ENCODE data around the gene ARL3. TPM values are rescaled to one million over a fixed set of nuclear protein-coding genes. Genes with fewer than 3 reads are reported as not detected.
"Not testable (repeated sequence)": the region's sequence is repeated elsewhere in the genome, so short reads cannot be mapped to it uniquely, and the experiment has no call there.

Gene ARL3
- total RNA-seq, 1 donor from 2014 or later: 2.5 TPM

DNA sequence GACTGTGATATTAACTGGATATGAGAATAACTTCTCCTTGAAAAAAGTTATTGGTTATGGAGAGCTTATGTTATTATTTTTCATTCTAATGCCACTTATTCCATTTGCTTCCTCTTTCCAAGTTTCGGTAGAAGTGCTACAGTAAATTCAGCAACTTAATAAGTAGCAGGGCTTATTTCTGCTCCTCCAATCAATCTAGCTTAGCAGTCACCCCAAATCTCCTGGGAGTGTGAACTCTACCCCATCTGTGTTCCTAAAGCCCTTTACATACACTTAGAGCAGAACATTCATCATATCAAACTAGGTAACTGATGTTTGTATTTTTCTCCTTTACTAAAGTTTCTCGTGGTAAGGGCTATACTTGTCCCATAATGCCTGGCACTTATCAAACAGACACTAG lies 8.7 kb downstream of the ARL3 start:
- ATAC-seq: no peak

DNA sequence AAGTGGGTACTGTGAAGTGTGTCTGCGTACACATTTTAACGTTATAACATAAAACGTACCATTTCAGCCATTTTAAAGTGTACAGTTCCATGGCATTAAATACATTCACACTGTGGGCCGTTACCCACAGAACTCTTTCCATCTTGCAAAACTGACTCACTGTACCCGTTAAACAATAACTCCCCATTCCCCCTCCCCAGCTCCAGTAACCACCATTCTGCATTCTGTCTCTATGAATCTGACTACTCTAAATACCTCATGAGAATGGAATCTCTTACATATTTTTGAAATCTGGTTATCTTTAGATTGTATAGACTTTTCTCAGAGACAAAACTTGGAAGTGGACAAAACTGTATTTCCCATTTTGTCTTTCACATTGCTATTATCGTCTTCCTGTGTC lies 9.3 kb downstream of the ARL3 start:
- DNase-seq (ENCODE audit: low spot score): no peak
- no peak for ATAC-seq

More for the DNA sequence above, 8.7 kb downstream of the ARL3 start:
- DNase-seq (ENCODE audit: low spot score): no peak

DNA sequence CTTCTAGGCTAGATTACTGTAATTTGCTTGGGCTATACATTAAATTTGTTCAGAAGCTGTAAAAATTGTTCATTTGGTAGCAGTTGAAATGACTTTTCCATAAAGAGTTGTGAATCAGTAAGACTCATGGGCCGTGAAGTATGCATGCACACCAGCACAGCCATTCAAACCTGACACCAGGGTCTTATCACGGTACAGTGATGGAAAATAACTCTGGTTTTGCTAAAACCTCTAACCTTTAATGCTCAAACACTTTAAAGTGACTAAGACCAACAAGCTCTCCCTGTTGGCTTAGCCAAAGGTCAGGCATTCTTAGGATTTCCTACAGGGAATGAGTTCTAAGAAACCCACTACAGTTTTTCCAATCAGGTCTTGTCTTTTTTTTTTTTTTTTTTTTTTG lies 11.5 kb downstream of the ARL3 start:
- DNase-seq (ENCODE audit: low spot score) (no peak), ATAC-seq (no peak)

DNA sequence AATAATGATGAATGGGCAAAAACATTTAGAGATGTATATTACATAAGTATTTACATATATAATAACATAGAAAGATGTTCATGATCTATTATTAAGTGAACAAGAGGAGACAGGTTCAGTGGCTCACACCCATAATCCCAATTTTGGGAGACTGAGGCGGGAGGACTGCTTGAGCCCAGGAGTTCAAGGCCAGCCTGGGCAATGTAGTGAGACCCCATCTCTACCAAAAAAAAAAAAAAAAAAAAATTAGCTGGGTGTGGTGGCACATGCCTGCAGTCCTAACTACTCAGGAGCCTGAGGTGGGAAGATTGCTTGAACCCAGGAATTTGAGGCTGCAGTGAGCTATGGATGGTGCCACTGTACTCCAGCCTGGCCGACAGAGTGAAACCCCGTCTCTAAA lies 12.4 kb downstream of the ARL3 start:
- no peak for ATAC-seq

DNA sequence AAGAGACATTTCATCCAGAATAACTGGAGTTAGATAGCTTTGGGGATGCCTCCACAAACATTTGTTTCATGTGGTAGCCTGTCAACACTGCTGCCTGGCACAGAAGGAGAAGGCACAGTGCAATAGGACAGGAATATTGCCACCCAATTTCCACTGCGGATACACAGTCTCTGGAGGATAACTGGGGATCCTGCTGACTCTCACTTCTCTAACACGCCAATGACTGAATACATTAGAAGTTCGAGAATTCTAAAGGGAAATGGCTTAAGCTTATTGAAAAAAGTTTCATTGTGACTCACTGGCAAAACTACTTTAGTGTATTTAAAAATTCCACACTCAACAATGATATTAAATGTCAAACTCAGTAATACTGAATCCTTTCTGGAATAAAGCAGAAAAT lies 12.9 kb downstream of the ARL3 start:
- ATAC-seq (no peak), DNase-seq (ENCODE audit: low spot score) (no peak)

More for the DNA sequence above, 12.4 kb downstream of the ARL3 start:
- no peak for DNase-seq (ENCODE audit: low spot score)

DNA sequence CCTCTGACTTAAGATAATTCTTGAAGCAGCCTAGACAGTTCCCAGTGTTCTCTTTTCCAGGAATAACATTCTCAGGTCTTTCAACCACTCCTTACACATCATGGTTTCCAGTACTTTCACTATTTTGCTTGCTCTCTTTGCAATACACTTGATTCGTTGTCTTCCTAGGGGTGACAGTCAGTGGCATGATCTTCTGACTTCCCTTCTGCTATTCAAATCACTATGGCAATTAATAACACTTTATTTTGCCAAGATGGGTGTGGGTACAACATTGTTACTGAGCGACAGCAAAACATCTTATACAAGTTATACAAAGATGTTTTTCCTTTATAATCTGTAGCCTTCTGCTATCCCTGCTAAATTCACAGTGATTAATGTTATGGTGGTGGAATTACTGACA lies 15.3 kb downstream of the ARL3 start:
- DNase-seq (ENCODE audit: low spot score) (no peak), ATAC-seq (no peak)

DNA sequence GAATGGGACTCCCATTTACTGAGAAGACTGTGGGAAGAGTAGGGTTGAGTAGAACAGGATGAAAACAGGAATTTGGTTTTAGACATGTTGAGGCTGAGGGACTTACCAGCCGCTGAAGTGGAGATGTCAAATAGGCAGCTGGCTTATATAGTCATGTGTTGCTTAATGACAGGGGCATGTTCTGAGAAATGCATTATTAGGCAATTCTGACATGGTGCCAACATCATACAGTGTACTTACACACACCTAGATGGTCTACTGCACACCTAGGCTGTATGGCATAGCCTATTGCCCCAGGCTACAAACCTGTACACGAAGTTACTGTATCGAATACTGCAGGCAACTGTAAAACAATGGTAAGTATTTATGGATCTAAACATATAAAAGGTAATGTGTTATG lies 17.5 kb downstream of the ARL3 start:
- DNase-seq (ENCODE audit: low spot score): no peak
- ATAC-seq: no peak

DNA sequence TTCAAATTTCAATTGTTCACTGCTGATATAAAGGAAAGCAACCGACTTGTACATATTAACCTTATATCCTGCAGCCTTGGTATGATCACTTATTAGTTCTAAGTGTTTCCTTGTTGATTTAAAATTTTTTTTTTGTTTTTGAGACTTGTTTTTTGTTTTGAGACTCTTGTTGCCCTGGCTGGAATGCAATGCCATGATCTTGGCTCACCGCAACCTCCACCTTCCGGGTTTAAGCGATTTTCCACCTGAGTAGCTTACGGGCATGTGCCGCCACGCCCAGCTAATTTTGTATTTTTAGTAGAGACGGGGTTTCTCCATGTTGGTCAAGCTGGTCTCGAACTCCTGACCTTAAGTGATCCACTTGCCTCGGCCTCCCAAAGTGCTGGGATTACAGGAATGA lies 18.8 kb downstream of the ARL3 start:
- DNase-seq (ENCODE audit: low spot score): not testable (repeated sequence)

DNA sequence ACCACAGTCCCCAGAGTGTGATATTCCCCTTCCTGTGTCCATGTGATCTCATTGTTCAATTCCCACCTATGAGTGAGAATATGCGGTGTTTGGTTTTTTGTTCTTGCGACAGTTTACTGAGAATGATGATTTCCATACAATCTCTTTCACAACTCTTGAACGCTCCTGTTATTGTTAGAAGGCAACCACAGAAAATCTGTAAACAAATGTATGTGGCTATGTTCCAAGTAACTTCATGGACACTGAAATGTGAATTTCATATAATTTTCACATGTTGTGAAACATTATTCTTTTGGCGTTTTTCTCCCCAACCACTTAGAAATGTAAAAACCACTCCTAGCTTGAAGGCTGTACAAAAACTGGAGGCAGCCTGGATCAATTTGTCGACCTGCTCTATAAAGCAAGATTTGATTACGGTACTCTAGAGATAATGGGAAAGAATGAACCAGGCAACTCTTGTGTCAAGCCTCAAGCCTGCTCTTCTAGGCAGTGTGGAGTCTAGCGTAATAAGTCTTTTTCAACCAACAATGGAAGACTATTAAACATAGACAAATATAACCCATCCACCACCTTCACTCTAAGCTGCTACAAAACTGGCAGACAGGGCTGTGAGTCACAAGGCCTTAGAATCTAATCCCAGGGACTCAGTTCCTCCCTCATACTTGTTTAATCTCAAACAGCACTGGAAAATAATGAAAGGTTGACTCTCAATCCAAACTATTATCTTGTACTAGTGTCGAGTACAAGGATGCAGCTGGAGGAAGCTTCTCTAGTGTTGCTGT lies 22.7 kb downstream of the ARL3 start:
- DNase-seq (ENCODE audit: low spot score): no peak
- no peak for ATAC-seq

More for the DNA sequence above, 18.8 kb downstream of the ARL3 start:
- ATAC-seq: not testable (repeated sequence)

DNA sequence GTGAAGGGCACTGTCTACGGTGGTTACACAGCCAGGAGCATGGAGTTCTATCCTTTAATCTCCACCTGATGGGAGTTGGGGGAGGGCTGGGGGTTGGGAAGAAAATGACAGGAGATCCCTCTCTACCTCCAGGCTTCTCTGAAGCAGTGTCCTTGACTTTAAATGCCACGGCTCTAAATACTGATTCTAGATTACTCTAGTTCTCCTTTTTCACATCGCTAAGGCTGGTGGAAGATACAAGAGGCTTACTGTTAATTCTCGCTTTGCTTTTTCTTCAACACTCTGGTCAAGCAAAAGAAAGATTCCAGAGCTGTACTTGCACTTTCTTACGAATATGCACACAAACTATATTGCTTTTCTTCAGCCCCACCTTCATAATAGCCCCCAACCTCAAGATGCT lies 30.5 kb downstream of the ARL3 start:
- ATAC-seq: no peak

DNA sequence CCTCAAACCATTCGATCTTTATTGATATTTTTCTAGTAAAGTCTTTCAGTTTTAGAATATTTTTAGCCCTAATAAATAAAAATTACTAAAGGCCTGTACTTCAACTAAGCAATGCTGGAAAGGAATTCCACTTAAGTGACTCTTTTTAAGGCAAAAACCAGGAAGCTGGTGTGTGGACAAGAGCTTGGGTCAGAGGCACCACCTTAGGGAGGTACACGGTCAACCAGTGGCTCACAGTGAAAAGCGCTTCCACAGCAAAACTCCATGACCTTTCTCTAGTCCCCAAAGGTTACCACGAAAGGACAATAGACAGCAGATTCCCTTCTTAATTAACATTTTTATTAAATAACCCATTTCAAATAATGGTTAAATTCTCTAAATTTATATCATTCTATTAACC lies 31.2 kb downstream of the ARL3 start:
- no peak for ATAC-seq
- no peak for DNase-seq (ENCODE audit: low spot score)

More for the DNA sequence above, 30.5 kb downstream of the ARL3 start:
- DNase-seq (ENCODE audit: low spot score): no peak

DNA sequence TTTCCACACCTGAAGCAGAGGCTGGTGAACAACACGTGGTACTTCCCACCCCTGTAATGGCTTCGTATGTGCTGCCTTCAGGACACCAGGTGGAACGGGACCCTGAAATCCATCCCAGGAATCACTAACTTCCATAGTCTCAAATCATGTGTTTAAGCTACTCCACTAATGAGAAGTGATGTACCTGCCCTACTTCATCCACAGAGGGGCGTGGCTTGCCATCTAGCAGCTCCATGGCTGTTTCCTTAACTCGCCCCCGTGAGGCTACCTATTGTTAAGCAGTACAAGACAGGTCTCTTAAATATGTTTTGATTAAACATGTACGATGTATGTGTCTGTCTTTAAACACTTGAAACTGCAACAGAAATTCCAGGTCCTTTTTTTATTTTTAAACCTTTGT lies 31.8 kb downstream of the ARL3 start:
- DNase-seq (ENCODE audit: low spot score) (peak; percentile 27), ATAC-seq (no peak)

DNA sequence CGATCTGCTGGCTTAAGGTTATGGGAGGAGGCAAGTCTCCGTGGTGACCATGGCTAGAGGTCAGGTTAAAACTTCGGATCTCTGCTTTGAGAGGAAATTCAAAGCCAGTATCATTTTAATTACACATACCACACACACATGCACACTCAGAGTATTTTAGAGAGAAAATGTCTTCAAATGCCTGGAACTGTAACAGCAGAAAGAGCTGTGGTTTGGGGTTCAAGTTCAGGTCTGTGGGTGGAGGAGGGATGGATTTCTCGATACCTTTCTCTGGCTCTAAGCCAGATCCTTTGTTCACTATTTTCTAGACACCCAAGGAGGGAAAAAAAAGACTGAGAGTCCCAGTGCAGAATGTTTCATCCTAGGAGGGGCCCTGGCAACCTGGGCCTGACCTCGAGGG lies 32.5 kb downstream of the ARL3 start:
- no peak for ATAC-seq
- no peak for DNase-seq (ENCODE audit: low spot score)

DNA sequence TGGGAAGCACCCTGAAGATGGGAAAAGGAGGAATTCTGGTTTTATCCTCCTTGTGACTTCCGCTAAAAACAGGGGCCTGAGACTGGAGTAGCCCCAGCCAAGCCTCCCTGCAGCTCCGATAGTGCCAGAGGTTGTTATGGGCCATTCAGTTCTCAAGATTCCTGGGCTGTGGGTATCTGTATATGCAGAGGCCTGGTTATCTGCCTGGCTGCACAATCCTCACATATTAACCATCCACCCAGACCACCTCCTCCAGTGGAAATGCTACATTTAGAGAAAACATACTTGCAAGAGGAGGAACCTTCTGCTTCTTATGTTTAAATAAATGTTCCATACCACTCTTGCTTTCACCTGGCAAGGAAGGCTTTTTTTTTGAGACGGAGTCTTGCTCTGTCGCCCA lies 34.6 kb downstream of the ARL3 start:
- ATAC-seq (no peak), DNase-seq (ENCODE audit: low spot score) (no peak)

DNA sequence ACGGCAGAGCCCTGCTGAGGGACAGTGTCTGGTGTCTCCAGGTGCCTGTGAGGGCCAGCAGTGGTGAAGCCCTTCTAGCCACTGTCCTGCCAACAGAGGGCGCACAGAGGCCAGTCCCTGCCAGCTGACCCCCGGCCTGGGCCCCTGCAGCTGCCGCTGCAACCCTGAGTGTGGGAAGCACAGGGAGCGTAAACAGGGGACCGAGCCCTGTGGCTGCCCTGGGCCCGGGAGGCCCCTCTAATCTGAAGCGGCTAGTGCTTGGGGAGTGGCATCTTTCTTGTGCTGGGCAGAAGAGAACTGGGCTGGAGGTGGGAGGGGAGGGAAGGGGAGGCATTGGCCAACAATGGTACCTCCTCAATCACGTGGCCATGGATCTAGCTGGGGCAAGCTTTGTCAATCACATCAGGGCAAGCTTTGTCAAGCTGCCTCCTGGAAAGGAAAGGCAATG lies 35.3 kb downstream of the ARL3 start:
- DNase-seq (ENCODE audit: low spot score) (peak; percentile 69), ATAC-seq (peak; percentile 86)

DNA sequence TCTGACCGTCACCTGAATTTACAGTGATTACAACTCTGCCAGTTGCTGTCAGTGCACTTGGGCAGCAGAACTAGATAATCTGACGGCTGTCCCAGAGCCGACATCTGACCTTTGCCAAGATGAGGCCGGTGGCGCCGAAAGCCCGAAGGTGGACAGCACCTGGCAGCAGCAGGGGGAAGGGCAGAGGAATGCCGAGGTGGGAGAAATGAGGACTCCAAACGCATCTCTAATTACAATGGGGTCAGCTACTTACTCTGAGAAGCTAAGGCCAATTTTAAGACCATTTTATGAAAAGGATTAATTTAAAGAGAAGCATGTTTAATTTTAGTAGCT lies 36.2 kb downstream of the ARL3 start:
- peak; percentile 28 for ATAC-seq
- peak; percentile 46 for DNase-seq (ENCODE audit: low spot score)

DNA sequence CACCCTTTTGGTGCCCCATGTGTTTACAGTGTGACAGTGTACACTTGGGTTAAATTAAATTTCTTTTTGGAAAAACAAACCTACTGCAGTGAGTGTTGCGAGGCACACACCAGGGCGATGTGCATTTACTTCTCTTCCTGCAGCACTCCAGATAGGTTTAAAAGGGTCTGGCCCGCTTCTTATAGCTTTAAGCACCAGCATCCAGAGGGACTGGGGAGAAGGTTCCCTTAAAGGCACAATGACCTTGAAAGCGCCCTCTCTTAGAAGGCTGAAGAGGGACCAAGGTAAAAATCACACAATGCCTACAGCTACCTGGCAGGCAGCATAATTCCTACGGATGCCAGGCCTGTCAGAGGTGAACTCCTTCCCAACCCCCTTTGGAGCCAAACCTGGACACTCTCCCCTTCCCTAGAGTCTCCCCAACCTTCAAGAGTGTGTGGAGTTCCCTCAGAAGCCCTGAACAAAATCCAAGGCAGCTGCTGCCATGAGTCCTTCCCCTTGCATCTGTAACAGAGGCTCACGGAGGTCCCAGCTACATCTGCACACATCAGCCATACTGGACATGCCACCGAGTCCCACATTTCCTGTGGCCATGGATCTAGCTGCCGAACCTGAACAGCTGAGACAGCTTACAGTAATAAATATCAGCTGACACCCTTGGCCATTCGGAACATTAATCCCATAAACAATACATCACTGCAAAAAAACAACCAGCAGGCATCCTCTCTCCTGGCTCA lies 36.7 kb downstream of the ARL3 start:
- no peak for DNase-seq (ENCODE audit: low spot score)
- ATAC-seq: no peak

DNA sequence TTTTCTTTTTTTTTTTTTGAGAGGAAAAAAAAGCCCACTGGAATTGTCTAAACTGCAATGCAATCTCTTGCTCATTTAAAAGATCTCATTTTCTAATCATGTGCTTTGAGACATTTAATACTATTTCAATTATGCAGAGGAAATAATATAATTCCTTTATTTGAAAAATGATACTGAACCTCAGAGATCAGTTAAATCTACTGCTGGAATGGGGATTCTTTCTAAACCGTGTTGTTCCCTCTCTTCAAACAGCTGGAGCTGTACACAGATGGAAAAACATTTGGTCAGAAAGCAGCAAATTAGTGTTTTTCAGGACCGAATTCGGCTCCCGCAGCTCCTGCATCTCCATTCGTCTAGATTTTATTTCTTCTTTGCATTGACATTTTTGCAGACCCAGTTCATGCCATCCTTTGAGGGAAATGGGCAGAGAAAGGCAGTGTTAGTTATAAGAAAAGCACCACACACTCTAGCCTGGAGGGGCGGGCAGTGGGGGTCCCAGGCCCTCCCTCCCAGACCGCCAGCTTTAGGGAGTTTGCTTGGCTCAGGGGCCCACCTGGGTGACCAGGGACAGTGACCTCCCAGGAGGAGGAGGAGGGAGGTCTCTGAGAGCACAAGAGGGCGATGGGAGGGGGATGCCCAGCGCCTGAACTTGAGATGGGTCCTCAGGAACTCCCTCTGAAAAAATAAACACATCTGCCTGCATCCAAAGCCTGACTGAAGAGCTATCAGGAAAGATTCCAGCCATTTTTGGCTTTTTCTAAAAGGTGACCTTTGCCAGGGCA lies 37.5 kb downstream of the ARL3 start:
- DNase-seq (ENCODE audit: low spot score) (no peak), ATAC-seq (no peak)

DNA sequence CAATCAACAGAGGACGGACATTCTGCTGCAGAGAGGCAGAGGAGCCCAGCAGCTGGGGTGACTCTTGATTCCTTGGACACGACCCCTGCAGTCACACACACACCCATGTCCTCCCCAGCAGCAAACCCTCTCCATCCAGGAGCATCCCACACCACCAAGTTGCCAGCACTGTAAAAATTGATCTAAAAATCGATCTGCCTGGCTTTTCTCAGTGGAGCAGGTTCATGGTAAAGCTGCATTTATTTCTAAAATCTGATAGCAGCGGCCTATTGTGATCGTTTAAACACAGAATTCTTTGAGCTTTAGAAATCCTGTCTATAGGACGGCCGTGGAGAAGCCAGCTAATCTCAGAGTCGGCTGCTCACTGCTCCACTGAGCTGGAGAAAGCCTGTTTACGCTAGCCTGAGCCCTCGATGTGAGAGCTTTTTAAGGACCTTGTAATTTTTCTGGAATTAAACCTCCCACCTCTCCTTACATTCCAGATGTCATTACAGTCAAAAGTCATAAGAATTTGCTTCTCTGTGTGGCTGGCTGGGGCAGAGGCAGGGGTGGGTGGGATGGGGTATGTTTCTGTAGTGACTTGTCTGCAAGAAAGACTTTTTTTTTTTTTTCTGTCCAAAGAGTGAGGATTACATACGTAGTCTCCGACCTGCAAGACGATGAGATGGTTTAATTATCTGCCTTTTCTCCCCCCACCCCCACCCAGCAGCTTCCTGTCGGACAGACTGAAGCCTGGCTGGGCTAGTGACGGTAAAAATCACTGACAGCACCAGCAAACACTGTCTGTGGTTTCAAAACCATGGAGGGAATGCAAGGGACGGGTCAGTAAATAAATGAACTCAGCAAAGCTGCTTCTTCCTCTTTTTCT lies 38.3 kb downstream of the ARL3 start:
- DNase-seq (ENCODE audit: low spot score): no peak

DNA sequence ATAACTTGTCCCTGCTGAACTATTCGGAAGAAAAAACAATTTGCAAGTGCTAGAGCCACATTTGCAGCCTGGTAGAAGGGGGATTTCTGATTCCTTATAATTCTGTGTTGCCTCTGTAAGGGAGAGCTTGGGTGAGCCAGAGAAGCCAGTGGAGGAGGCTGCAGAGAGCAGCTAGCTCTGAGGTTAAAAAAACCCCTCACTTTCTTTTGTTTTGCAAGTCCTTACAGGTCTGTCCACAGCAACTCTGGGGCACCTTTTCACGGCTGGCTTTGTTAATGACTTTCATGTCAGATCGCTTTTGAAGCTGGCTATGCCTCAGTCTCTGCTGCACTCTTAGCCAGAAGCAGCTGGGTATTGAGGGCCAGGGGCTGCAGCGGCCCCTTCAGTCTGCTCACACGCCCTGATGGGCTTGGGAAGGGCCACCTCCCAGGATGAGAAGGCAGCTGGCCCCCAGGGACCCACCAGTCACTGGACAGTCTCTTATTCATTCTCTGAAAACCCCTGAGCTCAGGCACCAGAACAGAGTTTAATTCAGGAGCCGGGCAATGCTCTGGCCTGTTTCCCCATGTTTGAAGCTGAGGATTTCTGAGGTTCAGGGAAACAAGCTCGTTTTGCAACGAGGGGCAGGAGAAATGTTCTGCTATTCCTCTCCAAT lies 39.1 kb downstream of the ARL3 start:
- DNase-seq (ENCODE audit: low spot score): no peak
- no peak for ATAC-seq

More for the DNA sequence above, 38.3 kb downstream of the ARL3 start:
- no peak for ATAC-seq
